HG03432 (cell line): ENCODE results near the gene FGGY.

Experiments used
- ATAC-seq: cut with Tn5 transposase; IDR thresholded peaks from one replicate; pipeline ENCODE4 v1.9.1; 2021; ENCODE audit warnings: mild to moderate bottlenecking, moderate library complexity; ENCODE audit not compliant: unreplicated experiment

FGGY gene

GRCh38 chr1:59788825-59789224, 491.9 kb downstream of the FGGY start:
- ATAC-seq, result no peak

GRCh38 chr1:59798600-59798999, 501.7 kb downstream of the FGGY start:
- ATAC-seq, result no peak

- ATAC-seq, result no peak
Observed at GRCh38 chr1:59803458-59804038, 506.7 kb downstream of the FGGY start.

- ATAC-seq, result no peak
Observed at GRCh38 chr1:59804301-59804700, 507.4 kb downstream of the FGGY start.

- no peak for ATAC-seq
Observed at GRCh38 chr1:59805554-59805953, 508.7 kb downstream of the FGGY start.
